Astrocyte of the spinal cord (primary cell): ENCODE measurements around the gene CSAG2.
"Not testable (repeated sequence)": the region's sequence is repeated elsewhere in the genome, so short reads cannot be mapped to it uniquely, and the experiment has no call there.

Experiments used
- DNase-seq: peaks from one replicate; pipeline ENCODE4 v3.0.0; 2011; ENCODE audit warnings: low read depth, low spot score
- H3K4me3 ChIP-seq: 2 replicates; pipeline ENCODE4 v1.5.1; 2011; ENCODE audit warnings: low read depth, mild to moderate bottlenecking, low read length, moderate library complexity
- CTCF ChIP-seq: IDR thresholded peaks from 2 replicates; pipeline ENCODE4 v1.5.1; 2012; ENCODE audit warnings: low read depth, mild to moderate bottlenecking, low read length, inconsistent platforms
- in situ Hi-C: cut with HindIII; loops from 2 replicates; pipeline ENCODE4 v1.10.0; 2017; ENCODE audit warnings: low sequenced_read_pairs

Gene CSAG2

GRCh38 chrX:152709173-152709572 lies at the start of gene CSAG2:
Gene CSAG2, minus strand, starts transcription at chrX:152709273. Its CDS starts 161 bp downstream, at chrX:152709112.
- DNase-seq, in situ Hi-C loops, H3K4me3 ChIP-seq: not testable (repeated sequence)

- H3K4me3 ChIP-seq, DNase-seq, in situ Hi-C loops: not testable (repeated sequence)
Measured at GRCh38 chrX:152754871-152755270, 45.8 kb upstream of the CSAG2 start.

DNA sequence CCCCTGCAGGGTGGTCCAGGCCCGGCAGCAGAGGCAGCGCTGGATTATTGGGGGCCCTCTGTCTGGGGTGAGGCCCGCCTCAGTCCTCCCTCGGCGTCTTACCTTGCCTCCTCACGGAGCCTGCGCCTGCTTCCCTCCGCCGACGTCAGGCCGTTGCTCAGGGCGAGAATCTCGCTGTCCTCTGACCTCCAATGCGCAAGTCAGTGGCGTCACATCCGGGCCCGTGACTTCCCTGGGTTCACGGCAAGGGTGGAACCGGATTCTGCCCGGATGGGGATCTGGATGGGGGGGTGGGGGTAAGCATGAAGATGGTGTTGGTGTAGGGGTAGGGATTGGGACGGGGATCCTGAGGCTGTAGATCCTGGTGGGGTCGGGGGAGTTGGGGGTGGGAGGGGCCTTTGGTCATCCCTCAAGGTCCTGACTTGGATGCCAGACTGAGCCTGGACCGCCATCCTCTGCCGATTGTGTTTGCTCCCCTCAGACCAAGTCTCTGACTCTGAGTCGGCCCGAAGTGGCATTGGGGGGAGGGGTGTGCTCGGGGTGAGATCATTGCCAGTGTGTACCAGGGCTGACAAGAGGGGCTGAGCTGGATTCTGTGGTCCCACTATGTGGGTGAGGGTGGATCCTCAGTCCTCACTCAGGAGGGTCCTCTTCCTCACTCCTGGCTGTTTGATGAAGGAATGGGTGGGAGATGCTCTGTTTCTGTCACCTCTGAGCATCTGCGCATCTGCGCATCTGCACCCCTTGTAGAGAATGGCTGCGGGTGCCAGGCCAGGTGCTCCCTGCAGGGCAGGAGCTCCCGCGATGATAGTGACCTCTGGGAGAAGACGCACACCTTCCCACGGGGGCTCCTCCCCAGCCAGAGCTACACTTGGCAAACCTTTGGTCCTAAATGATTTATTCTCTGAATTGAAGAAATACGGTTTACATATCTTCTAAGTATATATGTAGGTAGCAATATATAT lies 44.9 kb upstream of the CSAG2 start, which contains the start of gene MAGEA2:
Gene MAGEA2 (minus strand): TSS at position 157 of the 965 bp plus-strand sequence. CDS start 2,479 bp downstream, outside the sequence.
- in situ Hi-C loops, DNase-seq, H3K4me3 ChIP-seq: not testable (repeated sequence)

DNA sequence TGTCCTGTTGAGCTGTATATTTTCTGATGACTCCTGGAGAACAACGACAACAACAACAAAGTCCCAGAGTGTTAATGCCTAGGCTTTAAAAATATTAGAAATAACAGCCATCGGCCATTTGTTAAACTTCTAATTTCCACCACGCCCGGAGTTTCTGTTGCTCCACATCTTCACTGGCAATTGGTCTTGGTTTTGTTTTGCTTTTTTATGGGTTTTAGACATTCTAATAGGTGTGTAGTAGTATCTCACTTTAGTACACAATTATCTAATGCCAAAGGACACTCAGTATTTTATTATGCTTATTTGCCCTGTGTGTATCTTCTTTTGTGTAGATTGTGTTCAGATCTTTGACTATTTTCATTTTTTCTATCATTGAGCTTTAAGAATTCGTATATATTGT lies 29.5 kb upstream of the CSAG2 start:
- TF ChIP-seq CTCF, result no peak
- in situ Hi-C loops, result no loop called here
- no peak overlapping the region for H3K4me3 ChIP-seq
- no peak for DNase-seq

DNA sequence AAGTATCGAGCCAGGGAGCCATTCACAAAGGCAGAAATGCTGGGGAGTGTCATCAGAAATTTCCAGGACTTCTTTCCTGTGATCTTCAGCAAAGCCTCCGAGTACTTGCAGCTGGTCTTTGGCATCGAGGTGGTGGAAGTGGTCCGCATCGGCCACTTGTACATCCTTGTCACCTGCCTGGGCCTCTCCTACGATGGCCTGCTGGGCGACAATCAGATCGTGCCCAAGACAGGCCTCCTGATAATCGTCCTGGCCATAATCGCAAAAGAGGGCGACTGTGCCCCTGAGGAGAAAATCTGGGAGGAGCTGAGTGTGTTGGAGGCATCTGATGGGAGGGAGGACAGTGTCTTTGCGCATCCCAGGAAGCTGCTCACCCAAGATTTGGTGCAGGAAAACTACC lies 27.5 kb upstream of the CSAG2 start:
- H3K4me3 ChIP-seq, DNase-seq, in situ Hi-C loops: not testable (repeated sequence)

GRCh38 chrX:152735860-152736511 lies 26.9 kb upstream of the CSAG2 start:
- in situ Hi-C loops, result no loop called here
- H3K4me3 ChIP-seq, result no peak overlapping the region
- no peak for TF ChIP-seq CTCF
- no peak for DNase-seq

DNA sequence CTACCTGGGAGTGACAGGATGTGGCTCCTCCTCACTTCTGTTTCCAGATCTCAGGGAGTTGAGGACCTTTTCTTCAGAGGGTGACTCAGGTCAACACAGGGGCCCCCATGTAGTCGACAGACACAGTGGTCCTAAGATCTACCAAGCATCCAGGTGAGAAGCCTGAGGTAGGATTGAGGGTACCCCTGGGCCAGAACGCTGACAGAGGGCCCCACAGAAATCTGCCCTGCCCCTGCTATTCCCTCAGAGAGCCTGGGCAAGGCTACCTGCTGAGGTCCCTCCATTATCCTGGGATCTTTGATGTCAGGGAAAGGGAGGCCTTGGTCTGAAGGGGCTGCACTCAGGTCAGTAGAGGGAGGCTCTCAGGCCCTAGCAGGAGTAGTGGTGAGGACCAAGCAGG lies 26.0 kb upstream of the CSAG2 start:
- DNase-seq, result no peak
- TF ChIP-seq CTCF, result no peak
- H3K4me3 ChIP-seq, result no peak overlapping the region
- in situ Hi-C loops, result no loop called here

DNA sequence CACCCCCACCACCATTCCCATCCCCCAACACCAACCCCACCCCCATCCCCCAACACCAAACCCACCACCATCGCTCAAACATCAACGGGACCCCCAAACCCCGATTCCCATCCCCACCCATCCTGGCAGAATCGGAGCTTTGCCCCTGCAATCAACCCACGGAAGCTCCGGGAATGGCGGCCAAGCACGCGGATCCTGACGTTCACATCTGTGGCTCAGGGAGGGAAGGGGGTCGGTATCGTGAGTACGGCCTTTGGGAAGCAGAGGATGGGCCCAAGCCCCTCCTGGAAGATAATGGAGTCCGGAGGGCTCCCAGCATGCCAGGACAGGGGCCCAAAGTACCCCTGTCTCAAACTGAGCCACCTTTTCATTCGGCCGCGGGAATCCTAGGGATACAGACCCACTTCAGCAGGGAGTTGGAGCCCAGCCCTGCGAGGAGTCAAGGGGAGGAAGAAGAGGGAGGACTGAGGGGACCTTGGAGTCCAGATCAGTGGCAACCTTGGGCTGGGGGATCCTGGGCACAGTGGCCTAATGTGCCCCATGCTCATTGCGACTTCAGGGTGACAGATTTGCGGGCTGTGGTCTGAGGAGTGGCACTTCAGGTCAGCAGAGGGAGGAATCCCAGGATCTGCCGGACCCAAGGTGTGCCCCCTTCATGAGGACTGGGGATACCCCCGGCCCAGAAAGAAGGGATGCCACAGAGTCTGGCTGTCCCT lies 25.2 kb upstream of the CSAG2 start:
- DNase-seq, in situ Hi-C loops, H3K4me3 ChIP-seq: not testable (repeated sequence)
